ENCODE results near the gene OR2K2.
"Not testable (repeated sequence)": the region's sequence is repeated elsewhere in the genome, so short reads cannot be mapped to it uniquely, and the experiment has no call there.

Gene OR2K2

GRCh38 chr9:111298731-111299598 lies 31.1 kb downstream of the OR2K2 start:
- Histone ChIP-seq H3K27ac (ENCODE audit: low read depth, low read length) (peak overlapping the region; percentile 31), H3K4me1 (ENCODE audit: control insufficient read depth in 5 of 5, insufficient read depth in 5 of 5, low read length in 5 of 5) (peaks cover 0 to 13% (median 8%) of the 10 kb centered on the region in 5 donors), H3K9ac (ENCODE audit: low read length in 5 of 5) (peak overlapping the region in 1 of 5 donors; percentile 47), H3K36me3 (ENCODE audit: control insufficient read depth in 5 of 5, insufficient read depth in 5 of 5, low read length in 5 of 5) (no peaks in the 10 kb centered on the region), H3K4me3 (ENCODE audit: low read depth in 1 of 5, low read length in 5 of 5) (peak overlapping the region in 2 of 5 donors; percentile 37 to 48), H3K27me3 (ENCODE audit: control insufficient read depth in 5 of 5, insufficient read depth in 4 of 5, low read length in 5 of 5) (no peaks in the 10 kb centered on the region), H3K9me3 (ENCODE audit: control insufficient read depth in 5 of 5, low read length in 5 of 5) (no peaks in the 10 kb centered on the region)

DNA sequence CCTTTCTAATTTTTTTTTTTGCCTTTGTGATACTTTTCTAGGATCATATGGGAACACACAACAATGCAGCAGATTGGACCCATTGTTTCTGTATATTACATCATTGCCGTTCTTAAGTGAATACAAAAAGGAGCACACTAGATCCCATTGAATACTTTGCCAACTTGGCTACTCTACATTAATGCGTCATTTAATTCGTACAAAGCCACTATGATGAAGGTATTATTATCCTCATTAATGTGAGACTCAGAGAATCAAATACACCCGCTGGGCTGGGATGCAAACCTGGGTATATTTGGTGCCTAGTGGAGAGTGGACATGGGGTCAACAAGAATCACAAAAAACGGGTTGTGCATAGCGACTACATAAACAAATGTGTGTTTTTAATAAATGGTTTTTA lies 31.9 kb downstream of the OR2K2 start:
- Histone ChIP-seq H3K9me3 (ENCODE audit: control insufficient read depth in 5 of 5, low read length in 5 of 5) (no peaks in the 10 kb centered on the region), H3K27ac (ENCODE audit: low read depth, low read length) (no peak overlapping the region), H3K36me3 (ENCODE audit: control insufficient read depth in 5 of 5, insufficient read depth in 5 of 5, low read length in 5 of 5) (no peaks in the 10 kb centered on the region), H3K9ac (ENCODE audit: low read length in 5 of 5) (no peak overlapping the region), H3K4me3 (ENCODE audit: low read depth in 1 of 5, low read length in 5 of 5) (no peak overlapping the region), H3K27me3 (ENCODE audit: control insufficient read depth in 5 of 5, insufficient read depth in 4 of 5, low read length in 5 of 5) (no peaks in the 10 kb centered on the region), H3K4me1 (ENCODE audit: control insufficient read depth in 5 of 5, insufficient read depth in 5 of 5, low read length in 5 of 5) (peaks cover 0 to 13% (median 8%) of the 10 kb centered on the region in 5 donors)

GRCh38 chr9:111297066-111297824 lies 32.8 kb downstream of the OR2K2 start:
- Histone ChIP-seq H3K27me3 (ENCODE audit: control insufficient read depth in 5 of 5, insufficient read depth in 4 of 5, low read length in 5 of 5) (no peaks in the 10 kb centered on the region), H3K9ac (ENCODE audit: low read length in 5 of 5) (no peak overlapping the region), H3K4me3 (ENCODE audit: low read depth in 1 of 5, low read length in 5 of 5) (no peak overlapping the region), H3K9me3 (ENCODE audit: control insufficient read depth in 5 of 5, low read length in 5 of 5) (no peaks in the 10 kb centered on the region), H3K27ac (ENCODE audit: low read depth, low read length) (no peak overlapping the region), H3K36me3 (ENCODE audit: control insufficient read depth in 5 of 5, insufficient read depth in 5 of 5, low read length in 5 of 5) (no peaks in the 10 kb centered on the region), H3K4me1 (ENCODE audit: control insufficient read depth in 5 of 5, insufficient read depth in 5 of 5, low read length in 5 of 5) (peaks cover 0 to 13% (median 8%) of the 10 kb centered on the region in 5 donors)

GRCh38 chr9:111294691-111295451 lies 35.2 kb downstream of the OR2K2 start:
- Histone ChIP-seq H3K9me3 (ENCODE audit: control insufficient read depth in 5 of 5, low read length in 5 of 5) (no peaks in the 10 kb centered on the region), H3K36me3 (ENCODE audit: control insufficient read depth in 5 of 5, insufficient read depth in 5 of 5, low read length in 5 of 5) (no peaks in the 10 kb centered on the region), H3K4me1 (ENCODE audit: control insufficient read depth in 5 of 5, insufficient read depth in 5 of 5, low read length in 5 of 5) (peaks cover 0 to 13% (median 8%) of the 10 kb centered on the region in 5 donors), H3K4me3 (ENCODE audit: low read depth in 1 of 5, low read length in 5 of 5) (no peak overlapping the region), H3K27ac (ENCODE audit: low read depth, low read length) (no peak overlapping the region), H3K9ac (ENCODE audit: low read length in 5 of 5) (no peak overlapping the region), H3K27me3 (ENCODE audit: control insufficient read depth in 5 of 5, insufficient read depth in 4 of 5, low read length in 5 of 5) (no peaks in the 10 kb centered on the region)

- Histone ChIP-seq H3K27me3 (ENCODE audit: control insufficient read depth in 5 of 5, insufficient read depth in 4 of 5, low read length in 5 of 5) (no peaks in the 10 kb centered on the region), H3K36me3 (ENCODE audit: control insufficient read depth in 5 of 5, insufficient read depth in 5 of 5, low read length in 5 of 5) (no peaks in the 10 kb centered on the region), H3K27ac (ENCODE audit: low read depth, low read length) (no peak overlapping the region), H3K9ac (ENCODE audit: low read length in 5 of 5) (no peak overlapping the region), H3K4me3 (ENCODE audit: low read depth in 1 of 5, low read length in 5 of 5) (no peak overlapping the region), H3K4me1 (ENCODE audit: control insufficient read depth in 5 of 5, insufficient read depth in 5 of 5, low read length in 5 of 5) (no peaks in the 10 kb centered on the region), H3K9me3 (ENCODE audit: control insufficient read depth in 5 of 5, low read length in 5 of 5) (no peaks in the 10 kb centered on the region)
Observed at GRCh38 chr9:111287127-111287526, 42.9 kb downstream of the OR2K2 start.

DNA sequence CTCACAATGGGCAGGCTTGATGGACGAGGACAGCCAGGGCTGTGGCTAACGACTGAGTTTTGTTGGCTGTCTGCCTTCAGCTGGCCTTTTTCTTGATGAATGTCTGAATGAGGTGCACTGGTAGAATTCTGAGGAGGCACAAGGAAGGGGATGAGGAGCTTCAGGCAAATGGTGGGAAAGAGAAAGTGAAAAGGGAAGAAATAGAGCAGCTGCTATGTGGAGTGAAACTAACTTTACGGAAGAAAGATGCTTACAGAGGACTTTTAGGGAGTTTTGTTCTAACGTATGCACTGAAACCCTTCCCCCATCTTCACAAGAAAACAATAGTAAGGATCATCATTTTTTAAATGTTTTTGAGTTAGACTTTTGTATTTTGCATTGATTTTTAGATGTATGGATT lies 45.3 kb downstream of the OR2K2 start:
- Histone ChIP-seq H3K9ac (ENCODE audit: low read length in 5 of 5) (no peak overlapping the region), H3K4me3 (ENCODE audit: low read depth in 1 of 5, low read length in 5 of 5) (peak overlapping the region in 2 of 5 donors; percentile 2 to 25), H3K27me3 (ENCODE audit: control insufficient read depth in 5 of 5, insufficient read depth in 4 of 5, low read length in 5 of 5) (no peaks in the 10 kb centered on the region), H3K9me3 (ENCODE audit: control insufficient read depth in 5 of 5, low read length in 5 of 5) (no peaks in the 10 kb centered on the region), H3K36me3 (ENCODE audit: control insufficient read depth in 5 of 5, insufficient read depth in 5 of 5, low read length in 5 of 5) (no peaks in the 10 kb centered on the region), H3K4me1 (ENCODE audit: control insufficient read depth in 5 of 5, insufficient read depth in 5 of 5, low read length in 5 of 5) (no peaks in the 10 kb centered on the region), H3K27ac (ENCODE audit: low read depth, low read length) (no peak overlapping the region)

DNA sequence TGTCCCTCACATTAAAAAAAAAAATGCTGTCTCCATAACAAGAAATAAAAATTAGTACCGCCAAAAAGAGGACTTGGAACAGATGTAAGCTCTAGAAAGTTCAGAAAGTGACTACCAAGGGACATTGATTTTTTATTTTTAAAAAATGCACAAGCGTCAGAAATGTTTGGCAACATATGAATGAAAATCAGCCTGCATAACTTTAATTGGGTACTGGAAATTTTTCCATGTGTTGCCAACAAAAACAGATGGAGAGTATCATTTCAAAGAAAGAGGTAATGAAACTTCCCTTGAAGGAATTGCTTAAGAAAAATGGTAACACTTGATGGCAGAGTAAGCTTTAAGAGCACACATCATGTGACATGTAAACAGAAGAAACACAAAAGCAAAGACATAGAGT lies 47.2 kb downstream of the OR2K2 start:
- Histone ChIP-seq H3K27me3 (ENCODE audit: control insufficient read depth in 5 of 5, insufficient read depth in 4 of 5, low read length in 5 of 5) (no peaks in the 10 kb centered on the region), H3K36me3 (ENCODE audit: control insufficient read depth in 5 of 5, insufficient read depth in 5 of 5, low read length in 5 of 5) (no peaks in the 10 kb centered on the region), H3K4me1 (ENCODE audit: control insufficient read depth in 5 of 5, insufficient read depth in 5 of 5, low read length in 5 of 5) (no peaks in the 10 kb centered on the region), H3K9me3 (ENCODE audit: control insufficient read depth in 5 of 5, low read length in 5 of 5) (no peaks in the 10 kb centered on the region), H3K4me3 (ENCODE audit: low read depth in 1 of 5, low read length in 5 of 5) (no peak overlapping the region), H3K9ac (ENCODE audit: low read length in 5 of 5) (no peak overlapping the region), H3K27ac (ENCODE audit: low read depth, low read length) (no peak overlapping the region)

DNA sequence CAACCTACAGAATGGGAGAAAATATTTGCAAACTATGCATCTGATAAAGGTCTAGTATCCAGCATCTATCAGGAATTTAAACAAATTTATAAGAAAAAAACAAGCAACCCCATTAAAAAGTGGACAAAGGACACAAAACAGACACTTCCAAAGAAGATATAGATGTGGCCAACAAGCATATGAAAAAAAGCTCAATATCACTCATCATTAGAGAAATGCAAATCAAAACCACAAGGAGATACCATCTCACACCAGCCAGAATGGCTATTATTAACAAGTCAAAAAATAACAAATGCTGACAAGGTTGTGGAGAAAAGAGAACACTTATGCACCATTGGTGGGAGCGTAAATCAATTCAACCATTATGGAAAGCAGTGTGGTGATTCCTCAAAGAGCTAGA lies 49.2 kb downstream of the OR2K2 start:
- not testable (repeated sequence) for H3K27ac ChIP-seq (ENCODE audit: low read depth, low read length); H3K4me3 ChIP-seq (ENCODE audit: low read depth in 1 of 5, low read length in 5 of 5); H3K9me3 ChIP-seq (ENCODE audit: control insufficient read depth in 5 of 5, low read length in 5 of 5); H3K9ac ChIP-seq (ENCODE audit: low read length in 5 of 5); H3K36me3 ChIP-seq (ENCODE audit: control insufficient read depth in 5 of 5, insufficient read depth in 5 of 5, low read length in 5 of 5); H3K27me3 ChIP-seq (ENCODE audit: control insufficient read depth in 5 of 5, insufficient read depth in 4 of 5, low read length in 5 of 5); H3K4me1 ChIP-seq (ENCODE audit: control insufficient read depth in 5 of 5, insufficient read depth in 5 of 5, low read length in 5 of 5)
